ENCODE measurements around the gene CAMKK2. TPM values are rescaled to one million over a fixed set of nuclear protein-coding genes. Genes with fewer than 3 reads are reported as not detected.

The CAMKK2 gene
- total and polyA plus RNA-seq, 9 of the 15 experiments (the other 6 are each of a cell fraction or from before 2014, with no cell fraction given): 4.3 to 32.0 (median 18.2) TPM

DNA sequence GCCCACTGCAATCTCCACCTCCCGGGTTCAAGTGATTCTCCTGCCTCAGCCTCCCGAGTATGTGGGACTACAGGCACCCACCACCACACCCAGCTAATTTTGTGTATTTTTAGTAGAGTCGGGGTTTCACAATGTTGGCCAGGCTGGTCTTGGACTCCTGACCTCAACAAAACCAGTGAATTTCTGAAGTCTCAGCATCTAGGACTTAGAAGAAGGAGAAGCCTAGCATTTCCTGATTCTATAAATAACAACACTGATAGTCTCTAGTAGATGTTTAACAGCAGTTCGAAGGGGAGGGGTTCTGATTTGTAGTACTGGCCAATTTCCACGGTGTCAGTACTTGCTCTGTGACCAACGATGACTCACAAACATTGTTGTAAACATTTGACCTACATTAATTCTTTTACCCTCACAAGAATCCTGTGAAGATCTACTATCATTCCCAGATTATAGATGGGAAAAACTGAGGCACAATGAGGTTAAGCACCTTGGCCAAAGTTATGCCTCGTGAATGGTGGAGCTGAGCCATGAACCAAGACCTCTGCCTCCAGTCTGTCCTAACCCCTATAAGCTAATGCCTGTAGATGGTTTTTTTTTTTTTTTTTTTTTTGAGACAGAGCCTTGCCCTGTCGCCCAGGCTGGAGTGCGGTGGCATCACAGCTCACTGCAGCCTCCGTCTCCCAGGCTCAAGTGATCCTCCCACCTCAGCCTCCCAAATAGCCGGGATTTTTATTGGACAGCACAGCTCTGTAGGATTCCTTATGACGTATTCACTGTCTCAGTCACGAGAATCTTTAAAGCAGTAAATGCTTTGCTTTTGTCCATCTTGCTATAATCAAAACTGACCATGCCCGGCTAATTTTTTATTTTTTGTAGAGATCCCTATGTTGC lies 81.4 kb downstream of the CAMKK2 start (continued):
- TF ChIP-seq, protein P1, sequence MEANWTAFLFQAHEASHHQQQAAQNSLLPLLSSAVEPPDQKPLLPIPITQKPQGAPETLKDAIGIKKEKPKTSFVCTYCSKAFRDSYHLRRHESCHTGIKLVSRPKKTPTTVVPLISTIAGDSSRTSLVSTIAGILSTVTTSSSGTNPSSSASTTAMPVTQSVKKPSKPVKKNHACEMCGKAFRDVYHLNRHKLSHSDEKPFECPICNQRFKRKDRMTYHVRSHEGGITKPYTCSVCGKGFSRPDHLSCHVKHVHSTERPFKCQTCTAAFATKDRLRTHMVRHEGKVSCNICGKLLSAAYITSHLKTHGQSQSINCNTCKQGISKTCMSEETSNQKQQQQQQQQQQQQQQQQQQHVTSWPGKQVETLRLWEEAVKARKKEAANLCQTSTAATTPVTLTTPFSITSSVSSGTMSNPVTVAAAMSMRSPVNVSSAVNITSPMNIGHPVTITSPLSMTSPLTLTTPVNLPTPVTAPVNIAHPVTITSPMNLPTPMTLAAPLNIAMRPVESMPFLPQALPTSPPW (CRISPR knock-in tag; IDR thresholded peaks at IDR 0.05): peak; percentile 61; the same call in 1 of the 2 replicates
- TF ChIP-seq, protein P2, sequence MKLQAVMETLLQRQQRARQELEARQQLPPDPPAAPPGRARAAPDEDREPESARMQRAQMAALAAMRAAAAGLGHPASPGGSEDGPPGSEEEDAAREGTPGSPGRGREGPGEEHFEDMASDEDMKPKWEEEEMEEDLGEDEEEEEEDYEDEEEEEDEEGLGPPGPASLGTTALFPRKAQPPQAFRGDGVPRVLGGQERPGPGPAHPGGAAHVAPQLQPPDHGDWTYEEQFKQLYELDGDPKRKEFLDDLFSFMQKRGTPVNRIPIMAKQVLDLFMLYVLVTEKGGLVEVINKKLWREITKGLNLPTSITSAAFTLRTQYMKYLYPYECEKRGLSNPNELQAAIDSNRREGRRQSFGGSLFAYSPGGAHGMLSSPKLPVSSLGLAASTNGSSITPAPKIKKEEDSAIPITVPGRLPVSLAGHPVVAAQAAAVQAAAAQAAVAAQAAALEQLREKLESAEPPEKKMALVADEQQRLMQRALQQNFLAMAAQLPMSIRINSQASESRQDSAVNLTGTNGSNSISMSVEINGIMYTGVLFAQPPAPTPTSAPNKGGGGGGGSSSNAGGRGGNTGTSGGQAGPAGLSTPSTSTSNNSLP (IDR thresholded peaks at IDR 0.05; ENCODE audit: borderline replicate concordance, low read depth, low read length): no peak
- TF ChIP-seq TEAD4 (IDR thresholded peaks at IDR 0.05; ENCODE audit: low read length) (no peak), TEAD4 (CRISPR knock-in tag; IDR thresholded peaks at IDR 0.05; ENCODE audit: borderline replicate concordance) (no peak), RCOR1 (IDR thresholded peaks at IDR 0.05; ENCODE audit: borderline replicate concordance in 1 of 2, low read depth in 2 of 2, low read length in 2 of 2) (no peak), U2AF2 (optimal IDR thresholded peaks at IDR 0.05; ENCODE audit: low read depth, low read length) (no peak), JUND (IDR thresholded peaks at IDR 0.05; ENCODE audit: borderline replicate concordance, low read depth, low read length) (peak; percentile 76), JUND (tag; IDR thresholded peaks at IDR 0.05; ENCODE audit: borderline replicate concordance, low read depth, low read length) (peak; percentile 68; the same call in 2 of the 3 replicates), LEF1 (IDR thresholded peaks at IDR 0.05) (no peak), ZNF778 (CRISPR knock-in tag; IDR thresholded peaks at IDR 0.05) (no peak), MEF2D (tag; conservative IDR thresholded peaks at IDR 0.05; ENCODE audit: low read depth) (peak; percentile 95), PTBP1 (IDR thresholded peaks at IDR 0.05; ENCODE audit: low read depth, low read length) (no peak)
- TF ChIP-seq, protein P3, sequence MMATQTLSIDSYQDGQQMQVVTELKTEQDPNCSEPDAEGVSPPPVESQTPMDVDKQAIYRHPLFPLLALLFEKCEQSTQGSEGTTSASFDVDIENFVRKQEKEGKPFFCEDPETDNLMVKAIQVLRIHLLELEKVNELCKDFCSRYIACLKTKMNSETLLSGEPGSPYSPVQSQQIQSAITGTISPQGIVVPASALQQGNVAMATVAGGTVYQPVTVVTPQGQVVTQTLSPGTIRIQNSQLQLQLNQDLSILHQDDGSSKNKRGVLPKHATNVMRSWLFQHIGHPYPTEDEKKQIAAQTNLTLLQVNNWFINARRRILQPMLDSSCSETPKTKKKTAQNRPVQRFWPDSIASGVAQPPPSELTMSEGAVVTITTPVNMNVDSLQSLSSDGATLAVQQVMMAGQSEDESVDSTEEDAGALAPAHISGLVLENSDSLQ (IDR thresholded peaks at IDR 0.05): 0 out of 2 replicates have a peak, but pooled peaks have one; percentile 5

Measured in K562 (cell line).